Astrocyte (in vitro differentiated cells and primary cell): ENCODE results near the gene PABPC1L. TPM values are rescaled to one million over a fixed set of nuclear protein-coding genes. Genes with fewer than 3 reads are reported as not detected.

Source experiments
- DNase-seq: peaks from one replicate; pipeline ENCODE4 v3.0.0-alpha.2; 2010; ENCODE audit warnings: low read depth
- FAIRE-seq: peaks from 2 replicates; lab custom pipeline; 2011; peaks lifted over from hg19 to GRCh38; lab: Jason Lieb, UNC
- H2AFZ ChIP-seq: 2 replicates; pipeline ENCODE4 v1.6.0; 2012; ENCODE audit warnings: low read depth, low read length, inconsistent platforms
- H3K27ac ChIP-seq: 2 replicates; pipeline ENCODE4 v1.5.1; 2011; ENCODE audit warnings: low read depth, low read length, inconsistent platforms
- H3K27me3 ChIP-seq: 2 replicates; pipeline ENCODE4 v1.6.0; 2011; ENCODE audit warnings: low read length, inconsistent platforms; ENCODE audit not compliant: insufficient read depth
- H3K36me3 ChIP-seq: 2 replicates; pipeline ENCODE4 v1.5.1; 2011; ENCODE audit warnings: low read length, inconsistent platforms; ENCODE audit not compliant: insufficient read depth
- H3K4me1 ChIP-seq: 2 replicates; pipeline ENCODE4 v1.5.1; 2011; ENCODE audit warnings: low read length, inconsistent platforms; ENCODE audit not compliant: insufficient read depth
- H3K4me2 ChIP-seq: 2 replicates; pipeline ENCODE4 v1.6.0; 2012; ENCODE audit warnings: low read length, inconsistent platforms
- H3K4me3 ChIP-seq: 2 replicates; pipeline ENCODE4 v1.5.1; 2011; ENCODE audit warnings: low read depth, mild to moderate bottlenecking, low read length, inconsistent platforms; ENCODE audit not compliant: insufficient read depth
- H3K79me2 ChIP-seq: 2 replicates; pipeline ENCODE4 v1.6.0; 2012; ENCODE audit warnings: mild to moderate bottlenecking, low read length, inconsistent platforms; ENCODE audit not compliant: insufficient read depth
- H3K9ac ChIP-seq: 2 replicates; pipeline ENCODE4 v1.6.0; 2012; ENCODE audit warnings: mild to moderate bottlenecking, low read length, inconsistent platforms
- H3K9me3 ChIP-seq: 2 replicates; pipeline ENCODE4 v1.5.1; 2012; ENCODE audit warnings: low read depth, mild to moderate bottlenecking, low read length, inconsistent platforms; ENCODE audit not compliant: insufficient read depth
- H4K20me1 ChIP-seq: 2 replicates; pipeline ENCODE4 v1.6.0; 2012; ENCODE audit warnings: low read length, inconsistent platforms; ENCODE audit not compliant: insufficient read depth
- H3K27ac Mint-ChIP-seq: one replicate; pipeline ENCODE4 v1.8.0; 2021; ENCODE audit warnings: mild to moderate bottlenecking, mixed read lengths; ENCODE audit not compliant: unreplicated experiment
- H3K27me3 Mint-ChIP-seq: one replicate; pipeline ENCODE4 v1.8.0; 2021; ENCODE audit warnings: low read depth, mixed read lengths; ENCODE audit not compliant: unreplicated experiment
- H3K36me3 Mint-ChIP-seq: one replicate; pipeline ENCODE4 v1.8.0; 2021; ENCODE audit warnings: low read depth, mixed read lengths; ENCODE audit not compliant: unreplicated experiment
- H3K4me1 Mint-ChIP-seq: one replicate; pipeline ENCODE4 v1.8.0; 2021; ENCODE audit warnings: low read depth, mixed read lengths; ENCODE audit not compliant: unreplicated experiment
- H3K4me3 Mint-ChIP-seq: one replicate; pipeline ENCODE4 v1.8.0; 2021; ENCODE audit warnings: mild to moderate bottlenecking, moderate library complexity, mixed read lengths; ENCODE audit not compliant: unreplicated experiment
- H3K9me3 Mint-ChIP-seq: one replicate; pipeline ENCODE4 v1.8.0; 2021; ENCODE audit warnings: mild to moderate bottlenecking, mixed read lengths; ENCODE audit not compliant: unreplicated experiment
- CTCF ChIP-seq: IDR thresholded peaks from 2 replicates; pipeline ENCODE4 v1.5.1; 2011; ENCODE audit warnings: low read depth, mild to moderate bottlenecking, inconsistent platforms, low read length, moderate library complexity; ENCODE audit not compliant: insufficient read depth
- EZH2 ChIP-seq: IDR thresholded peaks from 2 replicates; pipeline ENCODE4 v1.6.1; 2012; ENCODE audit warnings: mild to moderate bottlenecking, low read length, inconsistent platforms; ENCODE audit not compliant: insufficient read depth
- total RNA-seq: library from RNA; stranded (reverse); gene quantifications from 2 replicates; pipeline ENCODE4 v1.2.1, GENCODE V29; 2021

PABPC1L gene
- total RNA-seq, 1 donor from 2014 or later, result 48.7 TPM

GRCh38 chr20:44961870-44962267, 52.0 kb downstream of the PABPC1L start:
- Mint-ChIP-seq H3K9me3 (no peaks in the 10 kb centered on the region), H3K36me3 (peaks cover 6% of the 10 kb centered on the region), H3K27me3 (no peaks in the 10 kb centered on the region), H3K27ac (peak overlapping the region; percentile 53), H3K4me3 (no peak overlapping the region), H3K4me1 (peaks cover 26% of the 10 kb centered on the region)
- peak; percentile 49 for DNase-seq
- no peak for FAIRE-seq
- Histone ChIP-seq H3K27me3 (no peaks in the 10 kb centered on the region), H3K36me3 (no peaks in the 10 kb centered on the region), H3K4me2 (peak overlapping the region; percentile 63), H2AFZ (peak overlapping the region; percentile 65), H3K9ac (no peak overlapping the region), H3K9me3 (no peaks in the 10 kb centered on the region), H3K79me2 (peaks cover 36% of the 10 kb centered on the region), H3K27ac (peak overlapping the region; percentile 40), H3K4me1 (peaks cover 39% of the 10 kb centered on the region), H3K4me3 (no peak overlapping the region), H4K20me1 (peaks cover 30% of the 10 kb centered on the region)
- no peak for TF ChIP-seq CTCF
- no peak for TF ChIP-seq EZH2

GRCh38 chr20:44962483-44962882, 52.6 kb downstream of the PABPC1L start:
- Histone ChIP-seq H3K4me3 (no peak overlapping the region), H3K27me3 (no peaks in the 10 kb centered on the region), H3K36me3 (no peaks in the 10 kb centered on the region), H3K9me3 (no peaks in the 10 kb centered on the region), H3K27ac (no peak overlapping the region), H4K20me1 (peaks cover 30% of the 10 kb centered on the region), H3K79me2 (peaks cover 36% of the 10 kb centered on the region), H3K4me2 (no peak overlapping the region), H3K9ac (no peak overlapping the region), H2AFZ (no peak overlapping the region), H3K4me1 (peaks cover 45% of the 10 kb centered on the region)
- peaks cover 28% of the 10 kb centered on the region for H3K4me1 Mint-ChIP-seq
- TF ChIP-seq CTCF (no peak), EZH2 (no peak)
- DNase-seq (no peak), FAIRE-seq (no peak)
- peaks cover 5% of the 10 kb centered on the region for H3K36me3 Mint-ChIP-seq
- no peaks in the 10 kb centered on the region for H3K9me3 Mint-ChIP-seq
- no peaks in the 10 kb centered on the region for H3K27me3 Mint-ChIP-seq
- no peak overlapping the region for H3K27ac Mint-ChIP-seq
- H3K4me3 Mint-ChIP-seq, result peak overlapping the region; percentile 69

- H3K4me1 ChIP-seq, result peaks cover 42% of the 10 kb centered on the region
- H3K4me3 ChIP-seq, result no peak overlapping the region
- DNase-seq, result no peak
- no peak overlapping the region for H3K4me2 ChIP-seq
- Mint-ChIP-seq H3K27me3 (no peaks in the 10 kb centered on the region), H3K36me3 (no peaks in the 10 kb centered on the region), H3K27ac (peak overlapping the region; percentile 51), H3K4me3 (no peak overlapping the region), H3K4me1 (peaks cover 32% of the 10 kb centered on the region), H3K9me3 (no peaks in the 10 kb centered on the region)
- H3K27ac ChIP-seq, result no peak overlapping the region
- H3K9ac ChIP-seq, result no peak overlapping the region
- no peak for FAIRE-seq
- H3K79me2 ChIP-seq, result peaks cover 36% of the 10 kb centered on the region
- TF ChIP-seq EZH2, result no peak
- TF ChIP-seq CTCF, result no peak
- H3K36me3 ChIP-seq, result no peaks in the 10 kb centered on the region
- H2AFZ ChIP-seq, result no peak overlapping the region
- no peaks in the 10 kb centered on the region for H3K9me3 ChIP-seq
- peaks cover 29% of the 10 kb centered on the region for H4K20me1 ChIP-seq
- no peaks in the 10 kb centered on the region for H3K27me3 ChIP-seq
Measured at GRCh38 chr20:44963325-44964215, 53.7 kb downstream of the PABPC1L start.
